NCI-H526 treated with DMSO at 0.1 percent for 48 hours (cell line): ENCODE data around the gene C14orf93.

Experiments
- DNase-seq: peaks from one replicate; lab custom pipeline; 2025; lab: John Stamatoyannopoulos, UW

C14orf93 gene

GRCh38 chr14:23045419-23046357 lies 35.7 kb upstream of the C14orf93 start:
- DNase-seq: no peak

- DNase-seq: no peak
Observed at GRCh38 chr14:23044840-23045239, 34.9 kb upstream of the C14orf93 start.

GRCh38 chr14:23043754-23044153 lies 33.8 kb upstream of the C14orf93 start:
- no peak for DNase-seq

- no peak for DNase-seq
Observed at GRCh38 chr14:23043145-23043544, 33.2 kb upstream of the C14orf93 start.

GRCh38 chr14:23042162-23042965 lies 32.4 kb upstream of the C14orf93 start, which contains the start of gene PSMB11:
Gene PSMB11, plus strand, starts transcription at chr14:23042212. Its CDS starts 14 bp downstream, at chr14:23042226.
- no peak for DNase-seq

GRCh38 chr14:23041729-23042128 lies 31.8 kb upstream of the C14orf93 start:
- DNase-seq: no peak

- no peak for DNase-seq
Observed at GRCh38 chr14:23040100-23040499, 30.2 kb upstream of the C14orf93 start.

- DNase-seq: no peak
Observed at GRCh38 chr14:23035303-23036144, 25.6 kb upstream of the C14orf93 start.

- no peak for DNase-seq
Observed at GRCh38 chr14:23034498-23035302, 24.8 kb upstream of the C14orf93 start, which contains the start of gene PSMB5. Gene PSMB5, minus strand, starts transcription at chr14:23034900. Its CDS starts 19 bp downstream, at chr14:23034881.

GRCh38 chr14:23033801-23034497 lies 24.0 kb upstream of the C14orf93 start:
- DNase-seq: no peak

- no peak for DNase-seq
Observed at GRCh38 chr14:23033251-23033727, 23.3 kb upstream of the C14orf93 start.

GRCh38 chr14:23030936-23031335 lies 21.0 kb upstream of the C14orf93 start:
- DNase-seq: no peak

- no peak for DNase-seq
Observed at GRCh38 chr14:23028799-23029198, 18.9 kb upstream of the C14orf93 start.

- DNase-seq: no peak
Observed at GRCh38 chr14:23025151-23025814, 15.3 kb upstream of the C14orf93 start.

- no peak for DNase-seq
Observed at GRCh38 chr14:23024612-23025075, 14.7 kb upstream of the C14orf93 start.

- no peak for DNase-seq
Observed at GRCh38 chr14:23023795-23024152, 13.8 kb upstream of the C14orf93 start.

- DNase-seq: no peak
Observed at GRCh38 chr14:23023022-23023794, 13.3 kb upstream of the C14orf93 start.

- no peak for DNase-seq
Observed at GRCh38 chr14:23021889-23022442, 12.0 kb upstream of the C14orf93 start.
